ENCODE data around the gene CEP350.

- TF ChIP-seq CTCF (conservative IDR thresholded peaks at IDR 0.05 in 1 of 2, IDR thresholded peaks at IDR 0.05 in 1 of 2; ENCODE audit: low read depth in 1 of 2, low read length in 2 of 2), result no peak
- TF ChIP-seq EZH2 (IDR thresholded peaks at IDR 0.05; ENCODE audit: low read length, missing control alignments), result no peak
These were observed 75.0 kb downstream of the CEP350 start for GRCh38 chr1:180029524-180030135.
